GM19043 (cell line): ENCODE data around the gene ACP4.

ENCODE experiments used
- ATAC-seq: cut with Tn5 transposase; IDR thresholded peaks from one replicate; pipeline ENCODE4 v1.9.1; 2021; ENCODE audit warnings: low read depth; ENCODE audit not compliant: unreplicated experiment

ACP4 gene

DNA sequence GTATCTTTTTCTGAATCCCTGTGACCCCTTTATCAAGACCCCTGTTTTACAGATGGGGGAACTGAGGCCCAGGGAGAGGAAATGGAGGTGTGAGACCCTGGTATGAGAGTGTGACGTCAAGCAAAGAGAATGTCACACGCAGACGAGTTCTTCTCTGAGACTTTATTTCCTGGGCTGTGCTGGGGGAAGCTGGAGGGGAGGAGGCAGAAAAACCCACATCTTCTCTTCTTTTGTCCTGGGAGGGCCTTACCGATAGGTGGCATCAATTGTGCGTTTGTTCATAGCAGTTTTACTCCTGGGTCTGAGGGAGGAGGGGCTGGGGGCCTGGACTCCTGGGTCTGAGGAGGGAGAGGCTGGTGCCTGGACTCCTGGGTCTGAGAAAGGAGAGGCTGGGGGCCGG, 48.0 kb downstream of the ACP4 start:
- ATAC-seq = no peak

DNA sequence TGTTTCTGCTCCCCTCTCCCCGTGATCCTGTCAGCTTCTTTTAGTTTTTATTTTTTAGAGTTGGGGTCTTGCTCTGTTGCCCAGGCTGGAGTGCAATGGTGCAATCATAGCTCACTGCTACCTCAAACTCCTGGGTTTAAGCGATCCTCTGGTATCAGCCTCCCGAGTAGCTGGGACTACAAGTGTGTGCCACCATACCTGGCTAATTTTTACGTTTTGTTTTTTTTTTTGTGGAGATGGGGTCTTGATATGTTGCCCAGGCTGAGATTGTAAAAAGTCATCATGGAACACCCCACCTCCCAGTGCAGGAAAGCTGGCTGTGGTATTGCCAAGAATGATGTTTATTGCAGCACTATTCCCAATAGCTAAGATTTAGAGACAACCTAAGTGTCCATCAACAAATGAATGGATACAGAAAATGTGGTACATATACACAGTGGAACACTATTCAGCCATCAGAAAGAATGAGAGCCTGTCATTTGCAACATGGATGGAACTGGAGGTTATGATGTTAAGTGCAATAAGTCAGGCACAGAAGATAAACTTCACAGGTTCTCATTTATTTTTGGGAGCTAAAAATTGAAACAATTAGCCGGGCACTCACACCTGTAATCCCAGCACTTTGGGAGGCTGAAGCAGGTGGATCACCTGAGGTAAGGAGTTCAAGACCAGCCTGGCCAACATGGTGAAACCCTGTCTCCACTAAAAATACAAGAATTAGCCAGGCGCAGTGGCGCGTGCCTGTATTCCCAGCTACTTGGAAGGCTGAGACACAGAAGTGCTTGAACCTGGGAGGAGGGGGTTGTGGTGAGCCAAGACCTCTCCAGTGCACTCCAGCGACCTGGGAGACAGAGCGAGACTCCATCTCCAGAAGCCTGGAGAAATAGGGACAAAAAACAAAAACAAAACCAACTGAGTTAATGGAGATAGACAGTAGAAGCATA, 49.8 kb downstream of the ACP4 start:
- ATAC-seq = no peak

DNA sequence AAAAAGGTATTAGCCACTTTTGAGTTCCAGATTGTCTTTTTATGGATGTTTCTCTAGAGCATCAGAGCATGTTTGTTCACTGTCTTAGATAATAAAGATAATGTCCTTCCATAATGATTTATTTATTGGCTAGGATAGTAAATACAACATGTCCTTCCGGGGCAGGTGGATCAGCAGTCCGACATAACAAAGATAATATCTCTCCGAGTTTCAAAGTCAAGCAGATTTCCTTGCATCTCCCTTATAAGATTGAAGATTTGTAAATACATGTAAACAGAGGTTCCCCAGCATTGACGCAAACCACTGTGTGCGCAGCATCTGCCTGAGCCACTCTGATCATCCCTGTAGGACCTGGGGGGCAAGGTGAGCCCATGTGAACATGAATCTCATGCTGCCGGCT, 51.9 kb downstream of the ACP4 start:
- no peak for ATAC-seq

DNA sequence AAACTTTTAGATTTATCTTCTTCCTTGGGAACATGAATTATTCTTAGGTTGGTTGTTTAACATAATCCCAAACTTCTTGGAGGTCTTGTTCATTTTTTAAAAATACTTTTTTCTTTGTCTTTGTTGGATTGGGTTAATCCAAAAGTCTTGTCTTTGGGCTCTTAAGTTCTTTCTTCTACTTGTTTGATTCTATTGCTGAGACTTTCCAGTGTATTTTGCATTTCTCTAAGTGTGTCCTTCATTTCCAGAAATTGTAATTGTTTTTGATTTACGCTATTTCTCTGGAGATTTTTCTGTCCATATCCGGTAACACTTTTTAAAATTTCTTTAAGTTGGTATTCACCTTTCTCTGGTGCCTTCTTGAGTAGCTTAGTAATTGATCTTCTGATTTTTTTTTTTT, 53.0 kb downstream of the ACP4 start:
- no peak for ATAC-seq

DNA sequence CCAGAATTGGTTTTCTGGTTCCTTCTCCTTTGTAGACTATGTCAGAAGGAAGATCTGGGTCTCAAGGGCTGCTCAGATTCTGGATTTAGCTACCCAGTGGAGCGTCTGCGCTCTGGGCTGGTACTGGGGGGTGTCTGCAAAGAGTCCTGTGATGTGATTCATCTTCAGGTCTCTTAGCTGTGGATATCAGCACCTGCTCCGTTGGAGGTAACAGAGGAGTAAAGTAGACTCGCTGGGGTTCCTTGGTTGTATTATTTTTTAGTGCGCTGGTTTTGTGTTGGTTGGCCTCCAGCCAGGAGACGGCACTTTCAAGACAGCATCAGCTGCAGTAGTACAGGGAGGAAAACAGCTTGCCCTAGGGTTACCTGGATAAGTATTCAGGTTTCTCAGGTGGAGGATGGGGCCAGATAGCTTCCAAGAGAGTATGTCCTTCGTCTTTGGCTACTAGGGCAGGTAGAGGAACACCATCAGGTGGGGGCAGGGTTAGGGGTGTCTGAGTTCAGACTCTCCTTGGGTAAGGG, 53.5 kb downstream of the ACP4 start:
- ATAC-seq = no peak

DNA sequence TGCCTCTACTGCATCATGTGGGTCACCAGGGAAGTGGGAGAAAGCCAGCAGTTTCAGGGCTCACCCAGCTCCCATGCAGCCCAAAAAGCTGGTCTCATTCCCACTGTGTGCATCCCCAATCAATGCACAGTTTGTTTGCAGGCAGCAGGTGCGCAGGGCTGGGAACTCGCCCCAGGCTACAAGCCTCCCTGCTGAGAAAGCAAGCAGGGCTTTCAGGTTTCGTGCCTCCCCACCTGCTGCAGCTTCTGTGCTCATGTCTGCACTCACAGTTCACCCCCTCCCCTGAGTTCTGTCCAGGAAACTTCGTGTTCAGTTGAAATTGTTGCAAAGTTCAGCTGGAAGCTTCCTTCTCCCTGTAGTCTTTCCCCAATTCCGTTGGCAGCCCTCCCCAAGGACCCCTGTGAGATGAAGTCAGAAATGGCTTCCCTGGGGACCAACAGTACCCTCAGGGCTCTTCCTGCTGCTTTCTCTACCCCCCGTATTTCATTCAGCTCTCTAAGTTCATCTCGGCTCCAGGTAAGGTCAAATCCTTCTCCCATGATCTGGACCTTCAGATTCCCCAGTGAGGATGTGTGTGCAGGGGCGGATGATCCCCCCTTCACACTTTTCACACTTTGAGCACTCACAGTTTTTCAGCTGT, 54.2 kb downstream of the ACP4 start:
- ATAC-seq = no peak
